PC-3 (cell line): ENCODE measurements around the gene TP63. TPM values are rescaled to one million over a fixed set of nuclear protein-coding genes. Genes with fewer than 3 reads are reported as not detected.

ENCODE experiments used
- ATAC-seq: fragments of 200-7000 bp; cut with Tn5 transposase; 2 replicates; pipeline ENCODE4 v1.9.1; 2020; ENCODE audit warnings: mild to moderate bottlenecking, moderate library complexity
- BruUV-seq: library from RNA; stranded (reverse); fragments of 400-500 nt; replicated peaks from 2 replicates; lab custom pipeline; 2021; lab: Mats Ljungman, UMichigan
- CTCF ChIA-PET: fragments of 300-600 bp; sonication (Branson Sonifier 250); formaldehyde crosslinking; loops from one replicate; lab custom pipeline; 2022; ENCODE audit warnings: antibody characterized with exemption; lab: Charles Lee
- POLR2A ChIA-PET: fragments of 300-600 bp; sonication (Branson Sonifier 250); formaldehyde crosslinking; loops from one replicate; lab custom pipeline; 2022; ENCODE audit warnings: antibody characterized with exemption; ENCODE audit not compliant: unreplicated experiment; lab: Charles Lee
- DNase-seq: peaks from one replicate; pipeline ENCODE4 v3.0.0-alpha.2; 2015
- H2AFZ ChIP-seq: fragments of 300-600 bp; sonication (generic); 2 replicates; pipeline ENCODE4 v1.6.0; 2016; ENCODE audit warnings: antibody characterized with exemption, low read length
- H3F3A ChIP-seq: fragments of 300-600 bp; sonication (generic); one replicate; pipeline ENCODE4 v1.6.0; 2017; ENCODE audit warnings: antibody characterized with exemption, low read length, control low read depth, mild to moderate bottlenecking; ENCODE audit not compliant: unreplicated experiment
- H3K27ac ChIP-seq: fragments of 300-600 bp; sonication (generic); 2 replicates; pipeline ENCODE4 v1.5.1; 2016; ENCODE audit warnings: mild to moderate bottlenecking, low read length
- H3K27me3 ChIP-seq: fragments of 300-600 bp; sonication (generic); 2 replicates; pipeline ENCODE4 v1.6.1; 2016; ENCODE audit warnings: low read length, mixed read lengths
- H3K36me3 ChIP-seq: fragments of 300-600 bp; sonication (generic); 2 replicates; pipeline ENCODE4 v1.6.1; 2016; ENCODE audit warnings: low read depth, mixed run types, low read length, mixed read lengths
- H3K4me1 ChIP-seq: fragments of 300-600 bp; sonication (generic); 2 replicates; pipeline ENCODE4 v1.5.1; 2016; ENCODE audit warnings: low read length; ENCODE audit not compliant: insufficient read depth
- H3K4me2 ChIP-seq: fragments of 300-600 bp; sonication (generic); 2 replicates; pipeline ENCODE4 v1.6.0; 2016; ENCODE audit warnings: low read length
- H3K4me3 ChIP-seq: fragments of 300-600 bp; sonication (generic); 2 replicates; pipeline ENCODE4 v1.5.1; 2016; ENCODE audit warnings: mild to moderate bottlenecking, low read length, mixed read lengths
- H3K79me2 ChIP-seq: fragments of 300-600 bp; sonication (generic); 2 replicates; pipeline ENCODE4 v1.6.1; 2017; ENCODE audit warnings: low read length, mixed read lengths
- H3K9ac ChIP-seq: fragments of 300-600 bp; sonication (generic); 2 replicates; pipeline ENCODE4 v1.6.0; 2016; ENCODE audit warnings: mild to moderate bottlenecking, low read length
- H3K9me2 ChIP-seq: fragments of 300-600 bp; sonication (generic); replicated peaks from 2 replicates; pipeline ENCODE4 v1.6.1; 2016; ENCODE audit warnings: mixed run types, low read length, mixed read lengths
- H3K9me3 ChIP-seq: fragments of 300-600 bp; sonication (generic); 2 replicates; pipeline ENCODE4 v1.6.1; 2016; ENCODE audit warnings: low read length, mixed read lengths
- H4K20me1 ChIP-seq: fragments of 300-600 bp; sonication (generic); 2 replicates; pipeline ENCODE4 v1.6.1; 2016; ENCODE audit warnings: low read length, mixed read lengths
- EZH2 ChIP-seq: fragments of 300-600 bp; sonication (generic); IDR thresholded peaks from one replicate; pipeline ENCODE4 v1.6.1; 2017; ENCODE audit warnings: antibody characterized with exemption, mild to moderate bottlenecking, low read length; ENCODE audit not compliant: unreplicated experiment
- EZH2phosphoT487 ChIP-seq: fragments of 300-600 bp; sonication (generic); IDR thresholded peaks from 2 replicates; pipeline ENCODE4 v1.6.1; 2018; ENCODE audit warnings: mild to moderate bottlenecking, antibody characterized with exemption, low read length, borderline replicate concordance
- intact Hi-C: fragments of 100-400 bp; cut with micrococcal nuclease; formaldehyde crosslinking; loops from 2 replicates; pipeline ENCODE4 v1.9.0; 2023
- total RNA-seq: library from RNA; depleted of rRNA; stranded (reverse); fragments of >200 nt; gene quantifications from 2 replicates; pipeline ENCODE4 v1.2.3, GENCODE V29; 2014
- TF ChIP-seq, protein P1 (sequence below): fragments of 300-600 bp; sonication (generic); conservative IDR thresholded peaks from 2 replicates; pipeline ENCODE4 v1.5.1; 2017; ENCODE audit warnings: antibody characterized with exemption, low read depth, mild to moderate bottlenecking, low read length

TP63 gene
- total RNA-seq, 1 experiment from 2014 or later, result 0.29 TPM

DNA sequence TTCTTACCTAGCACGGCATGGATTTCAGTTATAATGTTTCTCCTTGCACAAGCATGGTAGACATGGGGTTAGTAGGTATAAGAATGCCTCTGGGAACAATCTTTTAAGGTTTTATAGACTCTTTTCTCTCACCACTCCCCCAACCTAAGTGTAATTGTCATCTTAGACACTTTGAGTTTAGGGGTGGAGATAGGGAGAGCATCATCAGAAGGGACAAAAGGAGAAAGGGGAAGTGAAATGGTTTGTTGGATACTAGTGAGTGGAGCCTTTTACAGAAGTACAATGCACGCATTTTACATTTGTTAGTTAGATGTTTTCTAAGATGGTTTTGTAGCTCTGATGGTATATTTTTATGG is 189.2 kb downstream of the TP63 start:
- ChIA-PET CTCF (interaction anchor here (0.7 kb wide), 1 partner anchor 128 kb away, joined by 3 read pairs; no protein-coding TSS in a partner anchor), POLR2A (no interaction called here)
- intact Hi-C loops, result loop anchor here (1.0 to 5.0 kb wide), 6 partner anchors 64 to 548 kb away; no protein-coding TSS in a partner anchor
- Histone ChIP-seq H2AFZ (peak overlapping the region; percentile 57), H3K4me2 (peak overlapping the region; percentile 73), H3K27ac (peak overlapping the region; percentile 91), H3F3A (peaks cover 5% of the 10 kb centered on the region), H3K36me3 (no peaks in the 10 kb centered on the region), H4K20me1 (no peaks in the 10 kb centered on the region), H3K4me3 (no peak overlapping the region; the same call in 1 of the 2 replicates), H3K9ac (peak overlapping the region; percentile 43), H3K4me1 (peaks cover 39% of the 10 kb centered on the region), H3K79me2 (no peaks in the 10 kb centered on the region), H3K9me3 (no peaks in the 10 kb centered on the region), H3K27me3 (no peaks in the 10 kb centered on the region), H3K9me2 (no peaks in the 10 kb centered on the region)
- no TSS peak for BruUV-seq
- no peak for TF ChIP-seq EZH2phosphoT487
- TF ChIP-seq, protein P1, sequence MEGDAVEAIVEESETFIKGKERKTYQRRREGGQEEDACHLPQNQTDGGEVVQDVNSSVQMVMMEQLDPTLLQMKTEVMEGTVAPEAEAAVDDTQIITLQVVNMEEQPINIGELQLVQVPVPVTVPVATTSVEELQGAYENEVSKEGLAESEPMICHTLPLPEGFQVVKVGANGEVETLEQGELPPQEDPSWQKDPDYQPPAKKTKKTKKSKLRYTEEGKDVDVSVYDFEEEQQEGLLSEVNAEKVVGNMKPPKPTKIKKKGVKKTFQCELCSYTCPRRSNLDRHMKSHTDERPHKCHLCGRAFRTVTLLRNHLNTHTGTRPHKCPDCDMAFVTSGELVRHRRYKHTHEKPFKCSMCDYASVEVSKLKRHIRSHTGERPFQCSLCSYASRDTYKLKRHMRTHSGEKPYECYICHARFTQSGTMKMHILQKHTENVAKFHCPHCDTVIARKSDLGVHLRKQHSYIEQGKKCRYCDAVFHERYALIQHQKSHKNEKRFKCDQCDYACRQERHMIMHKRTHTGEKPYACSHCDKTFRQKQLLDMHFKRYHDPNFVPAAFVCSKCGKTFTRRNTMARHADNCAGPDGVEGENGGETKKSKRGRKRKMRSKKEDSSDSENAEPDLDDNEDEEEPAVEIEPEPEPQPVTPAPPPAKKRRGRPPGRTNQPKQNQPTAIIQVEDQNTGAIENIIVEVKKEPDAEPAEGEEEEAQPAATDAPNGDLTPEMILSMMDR, result no peak
- no peak for TF ChIP-seq EZH2
- ATAC-seq, result peak; percentile 33
- DNase-seq, result no peak

DNA sequence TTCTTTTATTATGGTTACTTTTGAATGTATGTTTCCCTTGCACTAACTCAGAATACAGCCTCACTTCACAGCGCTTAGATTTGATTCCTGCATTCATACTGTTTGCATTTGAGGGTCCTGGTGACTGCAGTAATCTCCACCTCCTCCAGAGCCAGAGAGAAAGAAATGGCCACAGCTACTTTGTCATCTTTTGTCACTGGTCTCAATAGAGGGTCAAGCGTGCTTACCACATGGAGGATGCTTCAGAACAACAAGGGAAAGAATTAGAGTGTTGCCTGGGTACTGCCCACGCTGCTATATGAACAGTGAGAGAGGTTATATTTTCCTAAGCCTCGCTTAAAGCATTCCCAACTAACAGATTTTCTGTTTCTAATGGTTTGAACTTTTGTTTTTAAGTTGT is 190.1 kb downstream of the TP63 start:
- Histone ChIP-seq H2AFZ (no peak overlapping the region), H3K36me3 (no peaks in the 10 kb centered on the region), H3K9me3 (no peaks in the 10 kb centered on the region), H3K27ac (peak overlapping the region; percentile 91), H3K9me2 (no peaks in the 10 kb centered on the region), H3K79me2 (no peaks in the 10 kb centered on the region), H4K20me1 (no peaks in the 10 kb centered on the region), H3K4me2 (no peak overlapping the region), H3K27me3 (no peaks in the 10 kb centered on the region), H3F3A (peaks cover 5% of the 10 kb centered on the region), H3K4me1 (peaks cover 39% of the 10 kb centered on the region), H3K9ac (no peak overlapping the region), H3K4me3 (no peak overlapping the region)
- DNase-seq (no peak), ATAC-seq (no peak)
- BruUV-seq, result no TSS peak
- intact Hi-C loops, result loop anchor here (2.0 to 5.0 kb wide), 5 partner anchors 64 to 549 kb away; no protein-coding TSS in a partner anchor
- CTCF ChIA-PET, result no interaction called here
- POLR2A ChIA-PET, result no interaction called here
- TF ChIP-seq, protein P1, result no peak
- TF ChIP-seq EZH2phosphoT487, result no peak
- no peak for TF ChIP-seq EZH2

DNA sequence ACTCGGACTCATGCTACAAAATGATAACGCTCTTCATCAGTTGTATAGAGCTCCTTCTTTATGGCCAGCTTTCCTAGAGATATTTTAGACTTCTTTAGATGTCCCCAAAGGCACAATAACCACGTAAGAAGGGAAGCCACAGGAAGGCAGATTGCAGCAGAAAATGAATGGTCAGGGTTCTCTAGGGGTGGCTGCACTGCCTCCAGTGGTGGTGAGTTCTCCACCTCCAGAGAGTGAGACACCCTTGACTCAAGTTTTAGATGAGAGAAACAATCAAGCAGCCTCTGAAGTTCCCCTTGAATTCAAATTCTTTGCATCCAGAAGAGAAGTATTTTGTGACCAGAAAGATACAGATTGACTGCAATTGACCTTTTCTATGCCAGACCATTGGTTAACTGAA is 191.5 kb downstream of the TP63 start:
- Histone ChIP-seq H4K20me1 (no peaks in the 10 kb centered on the region), H2AFZ (no peak overlapping the region), H3K27ac (no peak overlapping the region), H3K9me3 (no peaks in the 10 kb centered on the region), H3K4me1 (peaks cover 39% of the 10 kb centered on the region), H3K36me3 (no peaks in the 10 kb centered on the region), H3K4me2 (no peak overlapping the region), H3K9ac (no peak overlapping the region), H3K4me3 (no peak overlapping the region), H3K27me3 (no peaks in the 10 kb centered on the region), H3F3A (peaks cover 5% of the 10 kb centered on the region), H3K79me2 (no peaks in the 10 kb centered on the region), H3K9me2 (no peaks in the 10 kb centered on the region)
- no peak for ATAC-seq
- POLR2A ChIA-PET, result no interaction called here
- TF ChIP-seq, protein P1, result peak; percentile 21; the same call in 1 of the 2 replicates
- TF ChIP-seq EZH2, result no peak
- no TSS peak for BruUV-seq
- CTCF ChIA-PET, result no interaction called here
- no peak for DNase-seq
- intact Hi-C loops, result loop anchor here (5.0 kb wide), 2 partner anchors 425 to 550 kb away; no protein-coding TSS in a partner anchor
